GM18505 (cell line): Measurements from ENCODE around the gene ANO4.
"Not testable (repeated sequence)": the region's sequence is repeated elsewhere in the genome, so short reads cannot be mapped to it uniquely, and the experiment has no call there.

Experiments
- ATAC-seq: cut with Tn5 transposase; IDR thresholded peaks from one replicate; pipeline ENCODE4 v1.9.1; 2021; ENCODE audit not compliant: unreplicated experiment
- POLR2A ChIP-seq: IDR thresholded peaks from 4 replicates; pipeline ENCODE4 v1.6.1; 2011; ENCODE audit warnings: borderline replicate concordance; ENCODE audit not compliant: insufficient read depth, insufficient read length; ENCODE audit errors: extremely low read depth

ANO4 gene

GRCh38 chr12:101078536-101079285 is 284.1 kb downstream of the ANO4 start:
- no peak for TF ChIP-seq POLR2A
- ATAC-seq = no peak

DNA sequence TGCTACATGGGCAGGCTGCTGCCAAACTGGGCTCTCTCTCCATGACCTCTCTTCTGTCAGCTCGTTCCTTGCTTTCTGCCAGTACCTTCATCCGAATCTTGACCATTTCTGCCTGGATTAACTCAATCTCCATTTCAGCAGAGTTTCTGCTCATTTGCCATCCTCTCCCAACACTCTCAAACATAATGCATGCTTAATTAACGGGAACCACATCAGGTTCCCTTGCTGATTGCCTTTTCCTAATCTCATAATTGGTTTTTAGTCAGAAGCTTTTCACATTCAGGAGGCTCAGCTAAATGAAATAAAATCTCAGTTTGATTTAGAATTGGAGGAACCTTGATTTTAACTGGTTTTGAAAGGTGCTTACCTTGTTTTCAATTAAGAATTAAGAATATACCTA is 288.1 kb downstream of the ANO4 start:
- ATAC-seq = no peak
- no peak for TF ChIP-seq POLR2A

DNA sequence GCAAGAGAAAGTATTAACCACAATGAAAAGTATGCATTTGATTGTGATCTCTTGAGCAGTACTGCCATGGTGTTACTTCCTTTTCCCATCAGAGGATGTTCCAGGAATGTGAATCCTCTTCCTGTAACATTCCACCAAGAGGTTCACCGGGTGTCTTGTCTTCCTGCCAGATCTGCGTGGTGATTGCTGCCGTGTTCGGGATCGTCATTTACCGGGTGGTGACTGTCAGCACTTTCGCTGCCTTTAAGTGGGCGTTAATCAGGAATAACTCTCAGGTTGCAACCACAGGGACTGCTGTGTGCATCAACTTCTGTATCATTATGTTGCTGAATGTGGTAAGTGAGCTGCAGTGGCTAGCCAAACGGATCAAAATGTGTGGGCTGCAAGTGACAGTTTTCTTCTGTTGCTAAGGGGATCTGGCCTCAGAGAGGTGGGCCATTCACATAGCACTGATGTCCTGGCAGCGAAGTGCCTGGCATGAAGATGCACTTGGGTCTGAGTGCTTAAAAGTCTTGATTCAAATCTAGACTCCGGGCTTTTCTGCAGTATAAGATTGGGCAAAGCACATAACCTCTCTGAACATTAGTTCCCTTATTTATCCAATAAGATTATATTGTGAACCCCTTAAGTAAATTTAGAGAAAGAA is 292.0 kb downstream of the ANO4 start:
- no peak for ATAC-seq
- TF ChIP-seq POLR2A = no peak

DNA sequence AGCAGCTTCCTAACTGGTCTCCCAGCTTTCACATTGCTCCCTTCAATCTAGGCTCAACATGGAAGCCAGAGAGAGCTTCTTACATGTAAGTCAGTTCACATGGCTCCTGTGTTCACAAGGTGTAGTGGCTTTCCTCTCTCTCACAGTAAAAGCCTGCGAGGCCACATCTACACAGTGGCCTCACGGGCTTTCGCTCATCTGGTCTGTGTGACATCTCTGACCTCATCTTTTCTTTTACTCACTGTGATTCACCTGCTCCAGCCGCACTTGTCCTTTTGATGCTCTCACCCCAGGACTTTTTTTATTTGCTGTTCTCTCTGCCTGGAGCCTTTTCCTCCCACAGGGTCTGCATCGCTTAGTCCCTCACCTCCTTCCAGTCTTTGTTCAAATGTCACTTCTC is 293.3 kb downstream of the ANO4 start:
- ATAC-seq = no peak
- no peak for TF ChIP-seq POLR2A

- no peak for TF ChIP-seq POLR2A
- ATAC-seq = no peak
Observed at GRCh38 chr12:101089271-101089670, 294.7 kb downstream of the ANO4 start.

- ATAC-seq = not testable (repeated sequence)
Observed at GRCh38 chr12:101090222-101090621, 295.6 kb downstream of the ANO4 start.

DNA sequence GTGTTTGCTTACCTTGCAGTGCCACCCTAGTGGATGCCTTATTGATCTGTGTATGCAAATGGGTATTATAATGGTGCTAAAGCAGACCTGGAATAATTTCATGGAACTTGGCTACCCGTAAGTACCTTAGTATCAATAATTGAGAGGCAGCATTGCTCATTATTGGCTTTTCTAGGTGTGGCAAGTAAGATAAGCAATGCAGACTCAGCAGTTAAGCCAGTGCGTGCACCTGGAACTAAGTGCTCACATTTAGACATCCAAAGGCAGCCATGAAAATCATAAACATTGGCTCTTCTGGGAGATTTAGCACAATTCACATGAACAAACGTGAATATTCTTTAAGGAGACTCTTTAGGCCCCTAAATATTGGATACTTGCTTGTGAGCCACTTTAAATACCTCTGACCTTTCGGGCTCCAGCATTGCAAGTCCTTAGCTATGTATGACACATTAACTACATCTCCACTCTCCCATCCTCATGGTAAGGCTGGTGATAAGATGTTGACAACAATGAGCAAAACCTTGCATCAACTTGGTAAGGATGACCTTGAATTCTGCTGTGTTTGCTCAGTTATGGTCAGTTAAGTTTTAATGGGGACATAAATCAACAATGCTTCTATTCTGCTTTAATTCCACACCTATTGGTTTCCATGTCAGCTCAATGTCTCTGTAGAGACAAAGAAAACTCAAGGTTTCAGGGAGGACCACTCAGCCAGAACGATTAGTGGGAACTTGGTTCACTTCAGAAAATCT is 303.4 kb downstream of the ANO4 start:
- no peak for ATAC-seq
- TF ChIP-seq POLR2A = no peak

GRCh38 chr12:101107032-101107763 is 312.6 kb downstream of the ANO4 start:
- TF ChIP-seq POLR2A = no peak
- no peak for ATAC-seq

DNA sequence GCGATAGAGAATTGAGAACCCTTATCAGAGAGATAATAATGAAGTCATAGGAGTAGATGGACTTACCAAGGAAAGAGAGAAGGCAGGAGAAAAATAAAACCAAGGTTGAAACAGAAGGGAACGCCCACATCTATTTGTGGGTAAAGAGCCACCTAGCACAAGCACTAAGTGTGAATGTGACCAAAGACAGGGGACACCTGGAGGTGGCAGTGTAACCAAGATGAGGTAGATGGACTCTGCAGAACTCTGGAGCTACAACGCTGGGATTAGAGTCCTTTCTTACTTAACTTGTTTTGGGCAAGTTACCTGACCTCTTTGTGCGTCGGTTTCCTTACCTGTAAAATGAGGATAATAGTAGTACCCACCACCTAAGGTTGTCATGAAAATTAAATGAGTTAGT is 313.6 kb downstream of the ANO4 start:
- ATAC-seq = no peak
- TF ChIP-seq POLR2A = no peak

DNA sequence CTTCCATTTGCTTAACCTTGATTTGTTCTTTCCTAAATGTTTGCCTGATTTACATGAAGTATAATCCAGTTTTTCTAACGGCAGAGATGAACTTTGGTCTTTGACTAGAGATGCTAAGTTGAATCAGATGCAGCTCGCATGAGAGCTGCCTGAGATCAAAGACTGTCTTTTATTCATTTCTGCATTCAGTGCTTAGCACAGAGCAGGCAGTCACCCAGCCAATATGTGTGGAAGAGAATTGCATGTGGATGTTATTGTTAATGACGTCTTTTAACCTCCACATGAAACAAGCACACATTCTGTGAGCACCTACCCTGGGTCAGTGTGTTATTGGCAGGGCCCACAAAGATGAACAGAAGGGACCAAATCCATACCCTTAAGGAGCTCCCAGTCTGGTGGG is 316.3 kb downstream of the ANO4 start:
- ATAC-seq = no peak
- TF ChIP-seq POLR2A = no peak

GRCh38 chr12:101111441-101111840 is 316.9 kb downstream of the ANO4 start:
- TF ChIP-seq POLR2A = no peak

DNA sequence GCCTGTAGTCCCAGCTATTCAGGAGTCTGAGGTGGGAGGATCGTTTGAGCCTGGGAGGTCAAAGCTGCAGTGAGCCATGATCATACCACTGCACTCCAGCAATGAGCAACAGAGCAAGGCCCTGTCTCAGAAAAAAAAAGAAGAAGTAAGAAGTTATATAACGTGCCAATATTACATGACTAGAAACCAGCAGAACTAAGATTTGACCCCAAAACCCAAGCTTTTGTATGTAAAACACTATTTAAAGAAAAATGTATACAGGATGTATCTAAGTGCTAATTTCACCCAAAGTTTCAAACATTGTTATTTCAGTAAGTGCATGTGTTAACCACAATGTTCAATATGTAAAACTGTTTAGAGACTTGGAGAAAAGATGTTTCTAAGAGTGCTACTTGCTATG is 320.8 kb downstream of the ANO4 start:
- no peak for TF ChIP-seq POLR2A
- ATAC-seq = peak; percentile 59

More at GRCh38 chr12:101111441-101111840, 316.9 kb downstream of the ANO4 start:
- no peak for ATAC-seq

GRCh38 chr12:101116911-101117310 is 322.3 kb downstream of the ANO4 start:
- ATAC-seq = no peak
- no peak for TF ChIP-seq POLR2A

GRCh38 chr12:101117842-101118241 is 323.3 kb downstream of the ANO4 start:
- no peak for ATAC-seq
- no peak for TF ChIP-seq POLR2A
